ENCODE measurements around the gene HTR3A.
"Not testable (repeated sequence)": the region's sequence is repeated elsewhere in the genome, so short reads cannot be mapped to it uniquely, and the experiment has no call there.

The HTR3A gene

GRCh38 chr11:113974741-113975470 is at the start of gene HTR3A:
HTR3A (plus strand) TSS chr11:113975108; CDS start chr11:113975326, 218 bp downstream.
- H3K36me3 Mint-ChIP-seq (ENCODE audit: low read depth) = no peaks in the 10 kb centered on the region
- no peak within 1 kb of the TSS for H3K27ac Mint-ChIP-seq
- H3K4me1 Mint-ChIP-seq (ENCODE audit: low read depth) = no peaks in the 10 kb centered on the region
- no peaks in the 10 kb centered on the region for H3K27me3 Mint-ChIP-seq
- no peaks in the 10 kb centered on the region for H3K9me3 Mint-ChIP-seq
- DNase-seq = no peak
- H3K4me3 Mint-ChIP-seq = no peak within 1 kb of the TSS

- no peak overlapping the region for H3K27ac Mint-ChIP-seq
Measured at GRCh38 chr11:113926273-113927197, 48.4 kb upstream of the HTR3A start.

GRCh38 chr11:113928311-113928710 is 46.6 kb upstream of the HTR3A start:
- no peaks in the 10 kb centered on the region for H3K9me3 Mint-ChIP-seq
- no peak for DNase-seq
- H3K27ac Mint-ChIP-seq = no peak overlapping the region
- H3K4me1 Mint-ChIP-seq (ENCODE audit: low read depth) = no peaks in the 10 kb centered on the region
- peaks cover 40% of the 10 kb centered on the region for H3K27me3 Mint-ChIP-seq
- no peak overlapping the region for H3K4me3 Mint-ChIP-seq
- H3K36me3 Mint-ChIP-seq (ENCODE audit: low read depth) = no peaks in the 10 kb centered on the region

More at GRCh38 chr11:113926273-113927197, 48.4 kb upstream of the HTR3A start:
- Mint-ChIP-seq H3K9me3 (no peaks in the 10 kb centered on the region), H3K4me1 (ENCODE audit: low read depth) (no peaks in the 10 kb centered on the region), H3K36me3 (ENCODE audit: low read depth) (no peaks in the 10 kb centered on the region), H3K4me3 (no peak overlapping the region), H3K27me3 (peaks cover 29% of the 10 kb centered on the region)
- DNase-seq = no peak

- DNase-seq = no peak
- H3K27me3 Mint-ChIP-seq = peaks cover 34% of the 10 kb centered on the region
- H3K27ac Mint-ChIP-seq = no peak overlapping the region
Measured at GRCh38 chr11:113932788-113933187, 42.1 kb upstream of the HTR3A start.

GRCh38 chr11:113934193-113934592 is 40.7 kb upstream of the HTR3A start:
- DNase-seq; H3K36me3 Mint-ChIP-seq (ENCODE audit: low read depth); H3K9me3 Mint-ChIP-seq; H3K4me3 Mint-ChIP-seq; H3K4me1 Mint-ChIP-seq (ENCODE audit: low read depth); H3K27ac Mint-ChIP-seq: not testable (repeated sequence)
- H3K27me3 Mint-ChIP-seq = peaks cover 25% of the 10 kb centered on the region

More at GRCh38 chr11:113932788-113933187, 42.1 kb upstream of the HTR3A start:
- H3K9me3 Mint-ChIP-seq = no peaks in the 10 kb centered on the region
- H3K4me3 Mint-ChIP-seq = no peak overlapping the region
- H3K36me3 Mint-ChIP-seq (ENCODE audit: low read depth) = no peaks in the 10 kb centered on the region
- no peaks in the 10 kb centered on the region for H3K4me1 Mint-ChIP-seq (ENCODE audit: low read depth)

GRCh38 chr11:113934761-113935160 is 40.1 kb upstream of the HTR3A start:
- no peak overlapping the region for H3K27ac Mint-ChIP-seq
- no peak overlapping the region for H3K4me3 Mint-ChIP-seq
- H3K9me3 Mint-ChIP-seq = no peaks in the 10 kb centered on the region
- peaks cover 24% of the 10 kb centered on the region for H3K27me3 Mint-ChIP-seq
- no peaks in the 10 kb centered on the region for H3K36me3 Mint-ChIP-seq (ENCODE audit: low read depth)
- H3K4me1 Mint-ChIP-seq (ENCODE audit: low read depth) = no peaks in the 10 kb centered on the region
- DNase-seq = no peak

- no peak for DNase-seq
- peaks cover 17% of the 10 kb centered on the region for H3K27me3 Mint-ChIP-seq
- H3K4me3 Mint-ChIP-seq = no peak overlapping the region
- no peaks in the 10 kb centered on the region for H3K9me3 Mint-ChIP-seq
- no peak overlapping the region for H3K27ac Mint-ChIP-seq
- no peaks in the 10 kb centered on the region for H3K4me1 Mint-ChIP-seq (ENCODE audit: low read depth)
- H3K36me3 Mint-ChIP-seq (ENCODE audit: low read depth) = no peaks in the 10 kb centered on the region
Measured at GRCh38 chr11:113935858-113936257, 39.0 kb upstream of the HTR3A start.

- Mint-ChIP-seq H3K9me3 (no peaks in the 10 kb centered on the region), H3K4me1 (ENCODE audit: low read depth) (no peaks in the 10 kb centered on the region), H3K36me3 (ENCODE audit: low read depth) (no peaks in the 10 kb centered on the region), H3K27ac (no peak overlapping the region), H3K4me3 (no peak overlapping the region), H3K27me3 (peaks cover 4% of the 10 kb centered on the region)
- no peak for DNase-seq
Measured at GRCh38 chr11:113937918-113938317, 37.0 kb upstream of the HTR3A start.

GRCh38 chr11:113942256-113942655 is 32.7 kb upstream of the HTR3A start:
- Mint-ChIP-seq H3K9me3 (no peaks in the 10 kb centered on the region), H3K27me3 (peaks cover 9% of the 10 kb centered on the region), H3K36me3 (ENCODE audit: low read depth) (no peaks in the 10 kb centered on the region), H3K4me3 (no peak overlapping the region), H3K27ac (no peak overlapping the region), H3K4me1 (ENCODE audit: low read depth) (no peaks in the 10 kb centered on the region)
- DNase-seq = no peak

GRCh38 chr11:113946162-113946561 is 28.7 kb upstream of the HTR3A start:
- not testable (repeated sequence) for DNase-seq; H3K36me3 Mint-ChIP-seq (ENCODE audit: low read depth); H3K9me3 Mint-ChIP-seq; H3K4me1 Mint-ChIP-seq (ENCODE audit: low read depth); H3K4me3 Mint-ChIP-seq; H3K27ac Mint-ChIP-seq
- peaks cover 13% of the 10 kb centered on the region for H3K27me3 Mint-ChIP-seq

GRCh38 chr11:113947994-113948393 is 26.9 kb upstream of the HTR3A start:
- Mint-ChIP-seq H3K4me1 (ENCODE audit: low read depth) (no peaks in the 10 kb centered on the region), H3K27me3 (peaks cover 23% of the 10 kb centered on the region), H3K36me3 (ENCODE audit: low read depth) (no peaks in the 10 kb centered on the region), H3K9me3 (no peaks in the 10 kb centered on the region), H3K4me3 (no peak overlapping the region), H3K27ac (no peak overlapping the region)
- DNase-seq = no peak

GRCh38 chr11:113949891-113950290 is 25.0 kb upstream of the HTR3A start:
- Mint-ChIP-seq H3K4me1 (ENCODE audit: low read depth) (no peaks in the 10 kb centered on the region), H3K27me3 (peaks cover 23% of the 10 kb centered on the region), H3K4me3 (no peak overlapping the region), H3K36me3 (ENCODE audit: low read depth) (no peaks in the 10 kb centered on the region), H3K27ac (no peak overlapping the region), H3K9me3 (no peaks in the 10 kb centered on the region)
- no peak for DNase-seq

- H3K9me3 Mint-ChIP-seq = no peaks in the 10 kb centered on the region
- H3K27me3 Mint-ChIP-seq = peaks cover 16% of the 10 kb centered on the region
- no peak overlapping the region for H3K4me3 Mint-ChIP-seq
- no peak for DNase-seq
- no peaks in the 10 kb centered on the region for H3K36me3 Mint-ChIP-seq (ENCODE audit: low read depth)
- no peak overlapping the region for H3K27ac Mint-ChIP-seq
- no peaks in the 10 kb centered on the region for H3K4me1 Mint-ChIP-seq (ENCODE audit: low read depth)
Measured at GRCh38 chr11:113951537-113951936, 23.4 kb upstream of the HTR3A start.

GRCh38 chr11:113952070-113952469 is 22.8 kb upstream of the HTR3A start:
- no peak overlapping the region for H3K27ac Mint-ChIP-seq
- H3K27me3 Mint-ChIP-seq = peaks cover 14% of the 10 kb centered on the region
- H3K4me1 Mint-ChIP-seq (ENCODE audit: low read depth) = no peaks in the 10 kb centered on the region
- no peak for DNase-seq
- no peaks in the 10 kb centered on the region for H3K9me3 Mint-ChIP-seq
- H3K36me3 Mint-ChIP-seq (ENCODE audit: low read depth) = no peaks in the 10 kb centered on the region
- no peak overlapping the region for H3K4me3 Mint-ChIP-seq

GRCh38 chr11:113952588-113952987 is 22.3 kb upstream of the HTR3A start:
- no peaks in the 10 kb centered on the region for H3K36me3 Mint-ChIP-seq (ENCODE audit: low read depth)
- H3K4me3 Mint-ChIP-seq = no peak overlapping the region
- DNase-seq = no peak
- no peaks in the 10 kb centered on the region for H3K4me1 Mint-ChIP-seq (ENCODE audit: low read depth)
- H3K27me3 Mint-ChIP-seq = peaks cover 14% of the 10 kb centered on the region
- H3K27ac Mint-ChIP-seq = no peak overlapping the region
- no peaks in the 10 kb centered on the region for H3K9me3 Mint-ChIP-seq

Measured in activated T-cell treated with anti-CD3 and anti-CD28 coated beads, Interleukin-2, amount 50 U/mL, for 24 hours (primary cell).